Right cardiac atrium (tissue), 5 donors: ENCODE results near the gene MCF2L2. TPM values are rescaled to one million over a fixed set of nuclear protein-coding genes. Genes with fewer than 3 reads are reported as not detected.

Source experiments
- ATAC-seq, 2 donors: fragments of 200-7000 bp; cut with Tn5 transposase; one replicate each; pipeline versions ENCODE4 v1.8.0 to v1.9.1; 2020; ENCODE audit warnings: moderate library complexity in 2 of 2, mild to moderate bottlenecking in 1 of 2
- DNase-seq, 3 donors: peaks; one replicate each; pipeline ENCODE4 v3.0.0-alpha.2; 2020
- H3K27ac ChIP-seq: one replicate; pipeline ENCODE4 v1.5.1; 2013; ENCODE audit warnings: mild to moderate bottlenecking, low read length, control low read depth, moderate library complexity
- H3K27me3 ChIP-seq: one replicate; pipeline ENCODE4 v1.6.1; 2013; ENCODE audit not compliant: control insufficient read depth, insufficient read depth
- H3K4me1 ChIP-seq: one replicate; pipeline ENCODE4 v1.6.1; 2013; ENCODE audit warnings: low read length; ENCODE audit not compliant: control insufficient read depth, insufficient read depth
- H3K4me3 ChIP-seq: one replicate; pipeline ENCODE4 v1.5.1; 2013; ENCODE audit warnings: low read length, control low read depth
- H3K9me3 ChIP-seq: one replicate; pipeline ENCODE4 v1.6.1; 2013; ENCODE audit warnings: low read length; ENCODE audit not compliant: control insufficient read depth
- WGBS: extraction: QIAGEN DNeasy Blood & Tissue Kit; methylation state at CpG from one replicate; pipeline ENCODE4 v1.1.7; 2013; 5-methylcytosine and 5-hydroxymethylcytosine counted together
- intact Hi-C, 4 donors: fragments of 100-400 bp; cut with DNase I; formaldehyde crosslinking; loops; one replicate each; pipeline versions ENCODE4 v1.11.0 to v1.14.0; 2022 to 2023
- polyA plus RNA-seq: library from polyadenylated mRNA; stranded (reverse); fragments of 200-250 nt; gene quantifications from one replicate; pipeline ENCODE4 v1.2.3, GENCODE V29; 2013
- total RNA-seq, 4 donors: library from RNA; stranded (reverse); fragmentation: NEBNext Ultra II Directional; extraction: Animal tissue kit (Norgen Biotek cat#: 25700); gene quantifications; one replicate each; pipeline ENCODE4 v1.2.1, GENCODE V29; 2021
- donor health status: healthy with polysubstance abuse.
- donor health status: DM: no; HTN: yes; CAD: no.
- donor health status: DM: no; HTN: no; CAD: no.
- donor health status: DM: no; HTN: yes; CAD: no; lungs with severe emphysema.
- donor health status: DM: yes; HTN: yes; CAD: no.

The MCF2L2 gene
- total and polyA plus RNA-seq, 5 donors: 0.07 to 0.32 (median 0.23) TPM; not detected in 2

- intact Hi-C loops: no loop called here
- DNase-seq: no peak
Observed at GRCh38 chr3:183277260-183277659, 151.2 kb downstream of the MCF2L2 start.

GRCh38 chr3:183275937-183276336 lies 152.5 kb downstream of the MCF2L2 start:
- Histone ChIP-seq H3K9me3 (no peaks in the 10 kb centered on the region), H3K4me3 (no peak overlapping the region), H3K27ac (no peak overlapping the region), H3K4me1 (no peaks in the 10 kb centered on the region), H3K27me3 (no peaks in the 10 kb centered on the region)
- DNase-seq: no peak
- 82% methylated on average over 3 of the region's 3 CpGs for WGBS
- intact Hi-C loops: no loop called here
- ATAC-seq: no peak

More at GRCh38 chr3:183277260-183277659, 151.2 kb downstream of the MCF2L2 start:
- Histone ChIP-seq H3K4me3 (no peak overlapping the region), H3K27me3 (no peaks in the 10 kb centered on the region), H3K27ac (no peak overlapping the region), H3K4me1 (no peaks in the 10 kb centered on the region), H3K9me3 (no peaks in the 10 kb centered on the region)
- WGBS: 97% methylated on average over 5 of the region's 5 CpGs
- no peak for ATAC-seq

- Histone ChIP-seq H3K9me3 (no peaks in the 10 kb centered on the region), H3K4me3 (no peak overlapping the region), H3K4me1 (no peaks in the 10 kb centered on the region), H3K27me3 (no peaks in the 10 kb centered on the region), H3K27ac (no peak overlapping the region)
- WGBS: 41% methylated on average over 2 of the region's 2 CpGs
- ATAC-seq: no peak
- intact Hi-C loops: no loop called here
- DNase-seq: no peak
Observed at GRCh38 chr3:183275418-183275817, 153.0 kb downstream of the MCF2L2 start.

- H3K27ac ChIP-seq: no peak overlapping the region
- no peak for DNase-seq
- no peaks in the 10 kb centered on the region for H3K4me1 ChIP-seq
- intact Hi-C loops: no loop called here
- H3K4me3 ChIP-seq: no peak overlapping the region
- H3K27me3 ChIP-seq: no peaks in the 10 kb centered on the region
- no peaks in the 10 kb centered on the region for H3K9me3 ChIP-seq
- ATAC-seq: no peak
- WGBS: 89% methylated on average over 5 of the region's 5 CpGs
Observed at GRCh38 chr3:183274609-183275008, 153.8 kb downstream of the MCF2L2 start.

GRCh38 chr3:183272791-183273190 lies 155.6 kb downstream of the MCF2L2 start:
- Histone ChIP-seq H3K27me3 (no peaks in the 10 kb centered on the region), H3K27ac (no peak overlapping the region), H3K4me1 (no peaks in the 10 kb centered on the region), H3K9me3 (no peaks in the 10 kb centered on the region), H3K4me3 (no peak overlapping the region)
- DNase-seq (no peak), ATAC-seq (no peak)
- intact Hi-C loops: no loop called here

GRCh38 chr3:183272142-183272541 lies 156.3 kb downstream of the MCF2L2 start:
- H3K4me3 ChIP-seq: no peak overlapping the region
- H3K9me3 ChIP-seq: no peaks in the 10 kb centered on the region
- H3K4me1 ChIP-seq: no peaks in the 10 kb centered on the region
- no peak overlapping the region for H3K27ac ChIP-seq
- no peak for DNase-seq
- H3K27me3 ChIP-seq: no peaks in the 10 kb centered on the region
- intact Hi-C loops: no loop called here
- WGBS: 95% methylated on average over 3 of the region's 3 CpGs
- ATAC-seq: no peak

- no peak overlapping the region for H3K4me3 ChIP-seq
- DNase-seq: no peak
- intact Hi-C loops: no loop called here
- no peak overlapping the region for H3K27ac ChIP-seq
- H3K4me1 ChIP-seq: no peaks in the 10 kb centered on the region
- H3K27me3 ChIP-seq: no peaks in the 10 kb centered on the region
- WGBS: 85% methylated on average over 7 of the region's 7 CpGs
- no peak for ATAC-seq
- no peaks in the 10 kb centered on the region for H3K9me3 ChIP-seq
Observed at GRCh38 chr3:183270344-183270743, 158.1 kb downstream of the MCF2L2 start.

GRCh38 chr3:183269345-183269744 lies 159.1 kb downstream of the MCF2L2 start:
- 96% methylated on average over 13 of the region's 13 CpGs for WGBS
- intact Hi-C loops: no loop called here
- Histone ChIP-seq H3K4me3 (no peak overlapping the region), H3K27ac (no peak overlapping the region), H3K4me1 (no peaks in the 10 kb centered on the region), H3K9me3 (no peaks in the 10 kb centered on the region), H3K27me3 (no peaks in the 10 kb centered on the region)
- ATAC-seq: no peak
- DNase-seq: no peak

GRCh38 chr3:183268366-183268765 lies 160.1 kb downstream of the MCF2L2 start:
- DNase-seq (no peak), ATAC-seq (no peak)
- Histone ChIP-seq H3K27ac (no peak overlapping the region), H3K9me3 (no peaks in the 10 kb centered on the region), H3K4me1 (no peaks in the 10 kb centered on the region), H3K4me3 (no peak overlapping the region), H3K27me3 (no peaks in the 10 kb centered on the region)
- intact Hi-C loops: no loop called here
- WGBS: 80% methylated on average over 5 of the region's 5 CpGs

- no peak overlapping the region for H3K27ac ChIP-seq
- H3K9me3 ChIP-seq: no peaks in the 10 kb centered on the region
- H3K4me3 ChIP-seq: no peak overlapping the region
- H3K4me1 ChIP-seq: no peaks in the 10 kb centered on the region
- WGBS: 98% methylated on average over 5 of the region's 5 CpGs
- no peaks in the 10 kb centered on the region for H3K27me3 ChIP-seq
- DNase-seq: no peak
- no peak for ATAC-seq
- intact Hi-C loops: no loop called here
Observed at GRCh38 chr3:183267140-183267539, 161.3 kb downstream of the MCF2L2 start.

- WGBS: 92% methylated on average over 3 of the region's 3 CpGs
- no peaks in the 10 kb centered on the region for H3K4me1 ChIP-seq
- intact Hi-C loops: no loop called here
Observed at GRCh38 chr3:183266454-183266853, 162.0 kb downstream of the MCF2L2 start.

GRCh38 chr3:183265834-183266417 lies 162.5 kb downstream of the MCF2L2 start:
- Histone ChIP-seq H3K9me3 (no peaks in the 10 kb centered on the region), H3K27ac (no peak overlapping the region), H3K4me1 (no peaks in the 10 kb centered on the region), H3K4me3 (no peak overlapping the region), H3K27me3 (no peaks in the 10 kb centered on the region)
- 57% methylated on average over 5 of the region's 5 CpGs for WGBS
- DNase-seq (peak in 1 of 3 donors; percentile 49), ATAC-seq (peak in 1 of 2 donors; percentile 40)
- intact Hi-C loops: no loop called here

More at GRCh38 chr3:183266454-183266853, 162.0 kb downstream of the MCF2L2 start:
- Histone ChIP-seq H3K27ac (no peak overlapping the region), H3K27me3 (no peaks in the 10 kb centered on the region), H3K4me3 (no peak overlapping the region), H3K9me3 (no peaks in the 10 kb centered on the region)
- ATAC-seq: no peak
- DNase-seq: no peak
